ENCODE measurements around the gene WDFY4.

Gene WDFY4

DNA sequence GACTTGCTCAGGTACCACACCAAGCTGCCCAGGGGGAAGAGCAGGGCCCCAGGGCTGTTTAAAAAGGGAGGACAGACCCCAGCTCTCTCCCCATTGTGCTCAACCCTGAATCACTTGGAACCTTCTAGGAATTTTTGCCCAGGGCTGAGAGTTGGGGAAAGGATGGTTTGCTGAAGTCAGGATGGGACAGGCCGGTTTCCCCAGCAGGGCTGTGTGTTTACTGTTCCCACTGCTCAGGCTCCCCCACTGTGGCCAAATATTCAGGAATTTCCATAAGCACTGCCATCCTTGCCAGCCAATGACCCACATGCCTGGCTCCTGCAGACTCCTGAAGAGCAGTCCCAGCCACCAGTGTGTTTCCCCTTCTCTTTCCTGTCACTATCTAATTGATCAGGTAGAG, 120.7 kb downstream of the WDFY4 start:
- DNase-seq (ENCODE audit: low read depth in 2 of 2) = no peak
- H3K4me3 ChIP-seq (replicated peaks in 1 of 2; ENCODE audit: low read depth in 2 of 2, low read length in 2 of 2) = no peak overlapping the region
- TF ChIP-seq, protein P1, sequence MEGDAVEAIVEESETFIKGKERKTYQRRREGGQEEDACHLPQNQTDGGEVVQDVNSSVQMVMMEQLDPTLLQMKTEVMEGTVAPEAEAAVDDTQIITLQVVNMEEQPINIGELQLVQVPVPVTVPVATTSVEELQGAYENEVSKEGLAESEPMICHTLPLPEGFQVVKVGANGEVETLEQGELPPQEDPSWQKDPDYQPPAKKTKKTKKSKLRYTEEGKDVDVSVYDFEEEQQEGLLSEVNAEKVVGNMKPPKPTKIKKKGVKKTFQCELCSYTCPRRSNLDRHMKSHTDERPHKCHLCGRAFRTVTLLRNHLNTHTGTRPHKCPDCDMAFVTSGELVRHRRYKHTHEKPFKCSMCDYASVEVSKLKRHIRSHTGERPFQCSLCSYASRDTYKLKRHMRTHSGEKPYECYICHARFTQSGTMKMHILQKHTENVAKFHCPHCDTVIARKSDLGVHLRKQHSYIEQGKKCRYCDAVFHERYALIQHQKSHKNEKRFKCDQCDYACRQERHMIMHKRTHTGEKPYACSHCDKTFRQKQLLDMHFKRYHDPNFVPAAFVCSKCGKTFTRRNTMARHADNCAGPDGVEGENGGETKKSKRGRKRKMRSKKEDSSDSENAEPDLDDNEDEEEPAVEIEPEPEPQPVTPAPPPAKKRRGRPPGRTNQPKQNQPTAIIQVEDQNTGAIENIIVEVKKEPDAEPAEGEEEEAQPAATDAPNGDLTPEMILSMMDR (IDR thresholded peaks at IDR 0.05; ENCODE audit: low read depth, low read length) = no peak

DNA sequence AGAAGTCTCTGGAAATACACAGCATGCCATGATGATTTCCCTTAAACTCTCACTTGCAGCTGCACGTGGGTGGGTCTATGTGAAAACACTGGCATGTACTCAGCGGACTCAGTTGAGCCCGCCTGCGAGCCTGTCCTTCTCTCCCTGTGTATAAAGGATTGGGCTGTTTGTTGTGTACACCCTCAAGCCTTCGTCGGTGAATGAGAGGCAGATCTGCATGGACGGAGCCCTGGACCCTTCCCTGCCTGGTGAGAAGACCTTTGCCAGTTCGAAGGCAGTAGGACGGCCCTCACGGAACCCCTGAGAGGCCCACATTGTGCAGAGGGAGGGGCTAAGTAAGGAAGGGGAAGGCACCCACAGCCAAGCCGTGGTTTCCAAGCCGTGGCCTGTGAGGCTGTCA, 121.2 kb downstream of the WDFY4 start:
- TF ChIP-seq, protein P1 (IDR thresholded peaks at IDR 0.05; ENCODE audit: low read depth, low read length) = no peak
- no peak for DNase-seq (ENCODE audit: low read depth in 2 of 2)
- H3K4me3 ChIP-seq (replicated peaks in 1 of 2; ENCODE audit: low read depth in 2 of 2, low read length in 2 of 2) = no peak overlapping the region

DNA sequence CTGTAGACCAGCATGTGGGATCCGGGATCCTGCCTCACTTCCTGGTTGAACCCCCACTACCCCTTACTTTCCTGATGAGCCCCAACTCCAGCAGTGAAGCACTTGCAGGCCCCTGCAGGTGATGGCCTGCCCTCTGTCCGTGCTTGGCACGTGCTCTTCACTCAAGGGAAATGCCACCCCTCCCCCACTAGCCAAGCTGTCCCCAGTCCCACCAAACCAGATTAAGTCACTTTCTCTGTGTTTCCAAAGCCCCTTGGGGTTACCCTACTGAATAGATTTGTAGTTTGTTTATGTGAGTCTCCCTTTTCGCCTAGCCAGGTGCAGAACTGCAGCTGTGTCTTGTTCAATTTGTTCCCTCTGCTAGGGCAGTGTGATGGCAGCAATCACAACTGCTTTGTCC, 121.7 kb downstream of the WDFY4 start:
- H3K4me3 ChIP-seq (replicated peaks in 1 of 2; ENCODE audit: low read depth in 2 of 2, low read length in 2 of 2) = no peak overlapping the region
- DNase-seq (ENCODE audit: low read depth in 2 of 2) = no peak
- TF ChIP-seq, protein P1 (IDR thresholded peaks at IDR 0.05; ENCODE audit: low read depth, low read length) = no peak

DNA sequence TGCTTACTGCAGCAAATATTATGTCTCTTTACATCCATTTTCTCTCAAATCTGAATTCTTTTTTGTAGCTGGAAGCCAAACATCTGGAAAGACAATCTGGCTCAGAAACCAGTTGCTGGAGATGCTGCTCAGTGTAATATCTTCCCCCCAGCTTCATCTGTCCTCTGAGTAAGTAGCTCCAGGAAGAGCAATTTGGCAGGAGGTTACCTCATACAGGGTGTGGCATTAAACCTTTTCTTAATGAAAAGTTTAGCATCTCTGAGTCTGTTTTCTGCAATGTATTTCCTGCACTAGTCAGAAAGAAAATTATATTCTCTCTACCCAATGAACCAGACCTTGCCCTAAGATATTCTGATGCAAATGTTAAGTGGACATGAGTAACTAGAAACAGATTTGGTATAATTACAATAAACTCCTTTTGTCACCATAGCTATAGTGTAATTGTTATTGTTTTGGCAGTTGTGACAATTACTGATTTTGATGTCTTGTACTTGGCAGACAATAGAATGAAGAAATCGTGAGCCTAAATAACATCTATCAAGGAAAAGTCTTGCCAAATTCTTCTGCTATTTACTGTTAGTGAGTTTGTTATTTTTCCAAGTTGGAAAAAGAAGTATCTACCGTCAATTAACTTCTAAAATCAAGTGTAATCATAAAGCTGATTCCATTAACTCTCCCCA, 123.3 kb downstream of the WDFY4 start:
- no peak for DNase-seq (ENCODE audit: low read depth in 2 of 2)
- TF ChIP-seq, protein P1 (IDR thresholded peaks at IDR 0.05; ENCODE audit: low read depth, low read length) = no peak

DNA sequence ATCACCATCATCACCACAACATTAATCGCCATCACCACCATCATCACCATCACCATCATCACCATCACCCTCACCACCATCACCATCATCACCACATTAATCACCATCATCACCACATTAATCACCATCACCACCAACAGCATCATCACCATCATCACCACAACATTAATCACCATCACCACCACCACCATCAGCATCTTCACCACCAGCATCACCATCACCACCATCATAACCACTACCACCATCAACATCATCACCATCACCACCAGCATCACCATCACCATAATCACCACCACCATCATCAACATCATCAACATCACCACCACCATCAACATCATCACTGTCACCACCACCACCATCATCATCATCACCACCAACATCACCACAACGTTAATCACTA, 124.6 kb downstream of the WDFY4 start:
- H3K4me3 ChIP-seq (replicated peaks in 1 of 2; ENCODE audit: low read depth in 2 of 2, low read length in 2 of 2) = no peak overlapping the region
- DNase-seq (ENCODE audit: low read depth in 2 of 2) = no peak
- TF ChIP-seq, protein P1 (IDR thresholded peaks at IDR 0.05; ENCODE audit: low read depth, low read length) = no peak

More for the DNA sequence above, 123.3 kb downstream of the WDFY4 start:
- H3K4me3 ChIP-seq (replicated peaks in 1 of 2; ENCODE audit: low read depth in 2 of 2, low read length in 2 of 2) = no peak overlapping the region

DNA sequence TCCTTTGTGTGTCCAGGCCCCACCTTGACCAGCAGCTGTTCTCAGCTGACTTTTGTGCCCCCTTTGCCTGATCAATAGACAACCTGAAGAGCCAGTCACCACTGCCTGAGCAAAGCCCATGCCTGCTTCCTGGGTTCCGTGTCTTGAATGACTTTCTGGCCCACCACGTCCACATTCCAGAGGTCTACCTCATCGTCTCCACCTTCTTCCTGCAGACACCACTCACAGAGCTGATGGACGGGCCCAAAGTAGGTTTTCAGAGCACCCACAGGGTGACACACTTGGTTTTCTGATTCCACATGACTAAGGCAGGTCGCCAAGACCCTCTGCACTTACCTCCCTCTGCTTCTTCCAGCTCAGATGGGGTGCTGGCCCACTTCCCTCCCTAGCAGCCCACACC, 126.8 kb downstream of the WDFY4 start:
- no peak overlapping the region for H3K4me3 ChIP-seq (replicated peaks in 1 of 2; ENCODE audit: low read depth in 2 of 2, low read length in 2 of 2)
- TF ChIP-seq, protein P1 (IDR thresholded peaks at IDR 0.05; ENCODE audit: low read depth, low read length) = no peak
- peak in 1 of 2 donors; percentile 5 for DNase-seq (ENCODE audit: low read depth in 2 of 2)

DNA sequence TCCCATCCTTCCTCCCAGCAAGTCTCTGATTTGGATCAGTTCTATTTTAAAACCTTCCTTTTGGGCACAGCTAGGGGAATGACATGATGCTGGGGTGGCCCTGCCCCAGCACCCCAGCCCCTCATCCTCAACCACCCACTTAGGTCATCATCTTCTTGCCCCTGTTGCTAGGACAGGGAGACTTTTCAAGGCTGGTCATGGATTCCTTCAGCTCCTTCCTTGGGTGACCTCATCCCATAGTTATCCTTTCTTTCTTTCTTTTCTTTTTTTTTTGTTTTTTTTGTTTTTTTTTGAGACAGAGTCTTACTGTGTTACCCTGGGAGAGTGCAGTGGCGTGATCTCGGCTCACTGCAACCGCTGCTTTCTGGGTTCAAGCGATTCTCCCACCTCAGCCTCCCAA, 127.2 kb downstream of the WDFY4 start:
- peak in 1 of 2 donors; percentile 17 for DNase-seq (ENCODE audit: low read depth in 2 of 2)
- H3K4me3 ChIP-seq (replicated peaks in 1 of 2; ENCODE audit: low read depth in 2 of 2, low read length in 2 of 2) = no peak overlapping the region
- TF ChIP-seq, protein P1 (IDR thresholded peaks at IDR 0.05; ENCODE audit: low read depth, low read length) = no peak

Data from cardiac fibroblast (primary cell).